ENCODE measurements around the gene HMGA1. TPM values are rescaled to one million over a fixed set of nuclear protein-coding genes. Genes with fewer than 3 reads are reported as not detected.

The HMGA1 gene
- total and polyA plus RNA-seq, 2 of the 13 experiments (the other 11 are each of a cell fraction or from before 2014, with no cell fraction given) = 117 to 145 TPM

DNA sequence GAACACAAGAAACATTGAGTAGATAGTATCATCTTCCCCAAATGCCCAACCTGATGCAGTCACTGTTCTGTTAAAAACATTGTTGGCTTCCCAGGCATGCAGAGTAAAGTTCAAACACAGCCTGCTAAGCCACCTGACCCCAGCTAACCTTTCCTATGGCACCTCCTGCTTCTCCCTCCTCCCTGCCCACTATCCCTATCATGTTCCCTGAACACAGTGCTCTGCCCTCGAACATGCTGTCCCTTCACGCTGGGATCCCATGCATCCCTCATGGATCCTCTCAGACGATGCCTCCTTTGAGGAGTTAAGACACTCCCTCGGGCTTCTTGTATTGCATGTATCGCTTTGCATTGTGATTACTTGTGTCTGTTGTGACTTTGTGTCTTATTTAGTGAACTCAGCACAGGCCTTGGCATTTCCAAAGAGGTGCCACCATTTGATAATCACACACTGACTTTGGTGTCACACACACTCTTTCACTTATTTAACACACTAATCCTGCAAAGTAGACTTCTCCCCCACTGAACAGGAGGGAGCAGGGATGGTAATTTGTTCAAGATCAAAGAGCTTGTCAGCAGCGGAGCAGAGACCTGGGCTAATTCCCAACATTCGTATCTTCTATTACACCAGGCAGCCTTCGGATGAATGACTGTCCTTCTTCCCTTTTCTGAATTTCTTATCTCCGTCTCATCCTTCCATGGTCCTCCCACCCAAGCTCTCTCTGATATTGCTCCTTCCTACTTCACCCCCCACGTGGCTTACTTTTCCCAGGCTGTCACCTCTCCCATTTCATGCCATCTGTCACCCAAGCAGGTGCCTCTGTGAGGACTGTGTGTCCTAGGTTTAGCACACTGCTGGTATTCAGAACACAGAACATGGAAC is 40.4 kb downstream of the HMGA1 start (continued):
- TF ChIP-seq, protein P1, sequence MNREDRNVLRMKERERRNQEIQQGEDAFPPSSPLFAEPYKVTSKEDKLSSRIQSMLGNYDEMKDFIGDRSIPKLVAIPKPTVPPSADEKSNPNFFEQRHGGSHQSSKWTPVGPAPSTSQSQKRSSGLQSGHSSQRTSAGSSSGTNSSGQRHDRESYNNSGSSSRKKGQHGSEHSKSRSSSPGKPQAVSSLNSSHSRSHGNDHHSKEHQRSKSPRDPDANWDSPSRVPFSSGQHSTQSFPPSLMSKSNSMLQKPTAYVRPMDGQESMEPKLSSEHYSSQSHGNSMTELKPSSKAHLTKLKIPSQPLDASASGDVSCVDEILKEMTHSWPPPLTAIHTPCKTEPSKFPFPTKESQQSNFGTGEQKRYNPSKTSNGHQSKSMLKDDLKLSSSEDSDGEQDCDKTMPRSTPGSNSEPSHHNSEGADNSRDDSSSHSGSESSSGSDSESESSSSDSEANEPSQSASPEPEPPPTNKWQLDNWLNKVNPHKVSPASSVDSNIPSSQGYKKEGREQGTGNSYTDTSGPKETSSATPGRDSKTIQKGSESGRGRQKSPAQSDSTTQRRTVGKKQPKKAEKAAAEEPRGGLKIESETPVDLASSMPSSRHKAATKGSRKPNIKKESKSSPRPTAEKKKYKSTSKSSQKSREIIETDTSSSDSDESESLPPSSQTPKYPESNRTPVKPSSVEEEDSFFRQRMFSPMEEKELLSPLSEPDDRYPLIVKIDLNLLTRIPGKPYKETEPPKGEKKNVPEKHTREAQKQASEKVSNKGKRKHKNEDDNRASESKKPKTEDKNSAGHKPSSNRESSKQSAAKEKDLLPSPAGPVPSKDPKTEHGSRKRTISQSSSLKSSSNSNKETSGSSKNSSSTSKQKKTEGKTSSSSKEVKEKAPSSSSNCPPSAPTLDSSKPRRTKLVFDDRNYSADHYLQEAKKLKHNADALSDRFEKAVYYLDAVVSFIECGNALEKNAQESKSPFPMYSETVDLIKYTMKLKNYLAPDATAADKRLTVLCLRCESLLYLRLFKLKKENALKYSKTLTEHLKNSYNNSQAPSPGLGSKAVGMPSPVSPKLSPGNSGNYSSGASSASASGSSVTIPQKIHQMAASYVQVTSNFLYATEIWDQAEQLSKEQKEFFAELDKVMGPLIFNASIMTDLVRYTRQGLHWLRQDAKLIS (CRISPR knock-in tag; IDR thresholded peaks at IDR 0.05) = no peak
- TF ChIP-seq KLF16 (CRISPR knock-in tag; IDR thresholded peaks at IDR 0.05) = no peak
- TF ChIP-seq DPF2 (CRISPR knock-in tag; IDR thresholded peaks at IDR 0.05; ENCODE audit: borderline replicate concordance, low read depth) = no peak
- no peak for TF ChIP-seq MBNL3 (CRISPR knock-in tag; conservative IDR thresholded peaks at IDR 0.05)
- TF ChIP-seq TRIM24 (CRISPR knock-in tag; IDR thresholded peaks at IDR 0.05) = no peak
- TF ChIP-seq NFKB2 (CRISPR knock-in tag; IDR thresholded peaks at IDR 0.05; ENCODE audit: borderline replicate concordance) = no peak
- TF ChIP-seq ZNF629 (CRISPR knock-in tag; conservative IDR thresholded peaks at IDR 0.05) = no peak
- no peak for TF ChIP-seq TOPORS (CRISPR knock-in tag; IDR thresholded peaks at IDR 0.05)
- no peak for TF ChIP-seq ARNTL (CRISPR knock-in tag; IDR thresholded peaks at IDR 0.05)
- no peak for TF ChIP-seq MYC (CRISPR knock-in tag; IDR thresholded peaks at IDR 0.05; ENCODE audit: borderline replicate concordance)
- TF ChIP-seq, protein P2, sequence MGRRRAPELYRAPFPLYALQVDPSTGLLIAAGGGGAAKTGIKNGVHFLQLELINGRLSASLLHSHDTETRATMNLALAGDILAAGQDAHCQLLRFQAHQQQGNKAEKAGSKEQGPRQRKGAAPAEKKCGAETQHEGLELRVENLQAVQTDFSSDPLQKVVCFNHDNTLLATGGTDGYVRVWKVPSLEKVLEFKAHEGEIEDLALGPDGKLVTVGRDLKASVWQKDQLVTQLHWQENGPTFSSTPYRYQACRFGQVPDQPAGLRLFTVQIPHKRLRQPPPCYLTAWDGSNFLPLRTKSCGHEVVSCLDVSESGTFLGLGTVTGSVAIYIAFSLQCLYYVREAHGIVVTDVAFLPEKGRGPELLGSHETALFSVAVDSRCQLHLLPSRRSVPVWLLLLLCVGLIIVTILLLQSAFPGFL (CRISPR knock-in tag; IDR thresholded peaks at IDR 0.05) = no peak
- TF ChIP-seq, protein P3, sequence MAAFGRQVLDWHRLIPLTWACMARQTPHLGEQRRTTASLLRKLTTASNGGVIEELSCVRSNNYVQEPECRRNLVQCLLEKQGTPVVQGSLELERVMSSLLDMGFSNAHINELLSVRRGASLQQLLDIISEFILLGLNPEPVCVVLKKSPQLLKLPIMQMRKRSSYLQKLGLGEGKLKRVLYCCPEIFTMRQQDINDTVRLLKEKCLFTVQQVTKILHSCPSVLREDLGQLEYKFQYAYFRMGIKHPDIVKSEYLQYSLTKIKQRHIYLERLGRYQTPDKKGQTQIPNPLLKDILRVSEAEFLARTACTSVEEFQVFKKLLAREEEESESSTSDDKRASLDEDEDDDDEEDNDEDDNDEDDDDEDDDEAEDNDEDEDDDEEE (CRISPR knock-in tag; IDR thresholded peaks at IDR 0.05) = no peak
- TF ChIP-seq TMF1 (CRISPR knock-in tag; IDR thresholded peaks at IDR 0.05; ENCODE audit: low read depth) = no peak
- TF ChIP-seq IRX3 (CRISPR knock-in tag; IDR thresholded peaks at IDR 0.05; ENCODE audit: borderline replicate concordance, low read depth) = no peak
- no peak for TF ChIP-seq MTA3 (CRISPR knock-in tag; IDR thresholded peaks at IDR 0.05)
- TF ChIP-seq, protein P4, sequence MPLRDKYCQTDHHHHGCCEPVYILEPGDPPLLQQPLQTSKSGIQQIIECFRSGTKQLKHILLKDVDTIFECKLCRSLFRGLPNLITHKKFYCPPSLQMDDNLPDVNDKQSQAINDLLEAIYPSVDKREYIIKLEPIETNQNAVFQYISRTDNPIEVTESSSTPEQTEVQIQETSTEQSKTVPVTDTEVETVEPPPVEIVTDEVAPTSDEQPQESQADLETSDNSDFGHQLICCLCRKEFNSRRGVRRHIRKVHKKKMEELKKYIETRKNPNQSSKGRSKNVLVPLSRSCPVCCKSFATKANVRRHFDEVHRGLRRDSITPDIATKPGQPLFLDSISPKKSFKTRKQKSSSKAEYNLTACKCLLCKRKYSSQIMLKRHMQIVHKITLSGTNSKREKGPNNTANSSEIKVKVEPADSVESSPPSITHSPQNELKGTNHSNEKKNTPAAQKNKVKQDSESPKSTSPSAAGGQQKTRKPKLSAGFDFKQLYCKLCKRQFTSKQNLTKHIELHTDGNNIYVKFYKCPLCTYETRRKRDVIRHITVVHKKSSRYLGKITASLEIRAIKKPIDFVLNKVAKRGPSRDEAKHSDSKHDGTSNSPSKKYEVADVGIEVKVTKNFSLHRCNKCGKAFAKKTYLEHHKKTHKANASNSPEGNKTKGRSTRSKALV (CRISPR knock-in tag; IDR thresholded peaks at IDR 0.05) = no peak
- TF ChIP-seq SRF (IDR thresholded peaks at IDR 0.05; ENCODE audit: low read depth, low read length) = no peak
- TF ChIP-seq ZNF451 (CRISPR knock-in tag; IDR thresholded peaks at IDR 0.05) = no peak
- TF ChIP-seq ZNF558 (CRISPR knock-in tag; IDR thresholded peaks at IDR 0.05; ENCODE audit: borderline replicate concordance) = no peak
- TF ChIP-seq IKZF1 (IDR thresholded peaks at IDR 0.05) = no peak
- TF ChIP-seq FOXM1 (CRISPR knock-in tag; IDR thresholded peaks at IDR 0.05) = no peak
- TF ChIP-seq MATR3 (CRISPR knock-in tag; IDR thresholded peaks at IDR 0.05) = no peak
- no peak for TF ChIP-seq ZFYVE20 (CRISPR knock-in tag; IDR thresholded peaks at IDR 0.05; ENCODE audit: borderline replicate concordance, low read depth)

Measured in HepG2 (cell line).